ENCODE data around the gene CTSD. TPM values are rescaled to one million over a fixed set of nuclear protein-coding genes. Genes with fewer than 3 reads are reported as not detected.

CTSD gene
- total RNA-seq, 1 experiment from 2014 or later = 158 TPM

- no CpG with 5 or more reads among the region's 10 CpGs for WGBS (ENCODE audit: extremely low coverage, insufficient read length, low lambda C conversion rate)
- peaks cover 5 to 8% of the 10 kb centered on the region in 2 experiments; a peak in 4 of 5 replicates for H3K9me3 Mint-ChIP-seq
Observed at GRCh38 chr11:1810761-1811160, 47.0 kb upstream of the CTSD start.

More at GRCh38 chr11:1810761-1811160, 47.0 kb upstream of the CTSD start:
- H2BK15ac ChIP-seq (ENCODE audit: low read depth, low read length) = no peak overlapping the region
- DNase-seq = no peak
- H3K56ac ChIP-seq (ENCODE audit: insufficient read length, low read depth, low read length) = no peak overlapping the region
- no peak overlapping the region for H2AK5ac ChIP-seq (ENCODE audit: insufficient read length, low read length)
- no peaks in the 10 kb centered on the region for H3K79me1 ChIP-seq (ENCODE audit: insufficient read depth, low read depth, low read length, poor library complexity, severe bottlenecking)
- H3K14ac ChIP-seq (ENCODE audit: insufficient read depth, low read length) = no peak overlapping the region
- H3K4ac ChIP-seq (ENCODE audit: low read depth, low read length) = no peak overlapping the region
- H3K23ac ChIP-seq (ENCODE audit: insufficient read length, low read depth, low read length) = no peak overlapping the region
- no peak overlapping the region for H4K5ac ChIP-seq (ENCODE audit: insufficient read length, low read depth, low read length)
- Mint-ChIP-seq H3K27ac (no peak overlapping the region), H3K36me3 (ENCODE audit: insufficient read depth in 1 of 3, low read depth in 3 of 3) (no peaks in the 10 kb centered on the region; a peak in 1 of 7 replicates), H3K4me1 (no peaks in the 10 kb centered on the region), H3K27me3 (ENCODE audit: low read depth) (peaks cover 46% of the 10 kb centered on the region), H3K4me3 (no peak overlapping the region)
- no peak overlapping the region for H3K9ac ChIP-seq (ENCODE audit: extremely low read depth, insufficient read length, low read length)
- no peak overlapping the region for H2AFZ ChIP-seq (ENCODE audit: low read length)
- H4K91ac ChIP-seq (ENCODE audit: insufficient read length, low read depth, low read length) = no peak overlapping the region
- no peak overlapping the region for H2BK120ac ChIP-seq (ENCODE audit: low read depth, low read length, poor library complexity, severe bottlenecking)
- H3K18ac ChIP-seq (ENCODE audit: insufficient read length, low read depth, low read length) = no peak overlapping the region
- no peaks in the 10 kb centered on the region for H3K23me2 ChIP-seq (ENCODE audit: insufficient read length, low read depth, low read length, poor library complexity, severe bottlenecking)
- H3T11ph ChIP-seq (ENCODE audit: low read length) = no peak overlapping the region
- H2BK20ac ChIP-seq (ENCODE audit: low read depth, low read length, poor library complexity, severe bottlenecking) = no peak overlapping the region
- no peak overlapping the region for H2BK5ac ChIP-seq (ENCODE audit: insufficient read length, low read length)
- H3K79me2 ChIP-seq (ENCODE audit: insufficient read depth, low read length) = no peaks in the 10 kb centered on the region
- H4K8ac ChIP-seq (replicated peaks; ENCODE audit: insufficient read length, low read depth, low read length) = no peak overlapping the region
- H3K4me1 ChIP-seq (ENCODE audit: insufficient read depth, low read length) = no peaks in the 10 kb centered on the region
- H4K20me1 ChIP-seq (ENCODE audit: control insufficient read depth, insufficient read depth, insufficient read length) = no peaks in the 10 kb centered on the region
- no peak for TF ChIP-seq CTCF (conservative IDR thresholded peaks at IDR 0.05)
- no peaks in the 10 kb centered on the region for H3K9me3 ChIP-seq (ENCODE audit: control insufficient read depth, low read depth, low read length)
- H3K27ac ChIP-seq (ENCODE audit: insufficient read length, low read depth, low read length) = no peak overlapping the region
- H3K27me3 ChIP-seq (ENCODE audit: insufficient read depth, low read length) = no peaks in the 10 kb centered on the region
- no peak overlapping the region for H2BK12ac ChIP-seq (ENCODE audit: insufficient read length, low read depth, low read length)
- no peak overlapping the region for H3K4me2 ChIP-seq (ENCODE audit: insufficient read depth, insufficient read length, low read length)
